Kidney epithelial cell (primary cell): ENCODE measurements around the gene ARSI. TPM values are rescaled to one million over a fixed set of nuclear protein-coding genes. Genes with fewer than 3 reads are reported as not detected.

Source experiments
- DNase-seq: peaks from one replicate; pipeline ENCODE4 v3.0.0-alpha.2; 2010; ENCODE audit warnings: low read depth
- H3K27me3 ChIP-seq: 2 replicates; pipeline ENCODE4 v1.6.0; 2011; ENCODE audit warnings: low read length; ENCODE audit not compliant: control insufficient read depth, insufficient read depth
- H3K36me3 ChIP-seq: 2 replicates; pipeline ENCODE4 v1.5.1; 2011; ENCODE audit warnings: low read length; ENCODE audit not compliant: control insufficient read depth, insufficient read depth
- H3K4me3 ChIP-seq: 2 replicates; pipeline ENCODE4 v1.5.1; 2011; ENCODE audit warnings: low read depth, mild to moderate bottlenecking, control low read depth, low read length
- CTCF ChIP-seq: IDR thresholded peaks from 2 replicates; pipeline ENCODE4 v1.5.1; 2011; ENCODE audit warnings: mild to moderate bottlenecking, moderate library complexity, low read length, control low read depth, inconsistent platforms; ENCODE audit not compliant: insufficient read depth, poor library complexity, severe bottlenecking
- total RNA-seq: library from RNA; depleted of rRNA; stranded (reverse); fragments of >200 nt; gene quantifications from 2 replicates; pipeline ENCODE4 v1.2.3, GENCODE V29; 2015

ARSI gene
- total RNA-seq, 1 donor from 2014 or later, result 2.4 TPM

GRCh38 chr5:150313921-150314716, 11.4 kb upstream of the ARSI start:
- no peak for TF ChIP-seq CTCF
- Histone ChIP-seq H3K4me3 (no peak overlapping the region), H3K27me3 (no peaks in the 10 kb centered on the region), H3K36me3 (no peaks in the 10 kb centered on the region)
- DNase-seq, result no peak

GRCh38 chr5:150313501-150313900, 10.8 kb upstream of the ARSI start:
- H3K4me3 ChIP-seq, result no peak overlapping the region
- H3K27me3 ChIP-seq, result no peaks in the 10 kb centered on the region
- TF ChIP-seq CTCF, result no peak
- no peaks in the 10 kb centered on the region for H3K36me3 ChIP-seq
- DNase-seq, result no peak

- DNase-seq, result no peak
- no peak for TF ChIP-seq CTCF
- Histone ChIP-seq H3K36me3 (no peaks in the 10 kb centered on the region), H3K27me3 (no peaks in the 10 kb centered on the region), H3K4me3 (no peak overlapping the region)
Observed at GRCh38 chr5:150312518-150312917, 9.8 kb upstream of the ARSI start.

GRCh38 chr5:150311015-150311692, 8.4 kb upstream of the ARSI start:
- no peaks in the 10 kb centered on the region for H3K36me3 ChIP-seq
- TF ChIP-seq CTCF, result no peak

GRCh38 chr5:150310246-150310645, 7.5 kb upstream of the ARSI start:
- H3K36me3 ChIP-seq, result no peaks in the 10 kb centered on the region
- no peak for TF ChIP-seq CTCF
- H3K27me3 ChIP-seq, result no peaks in the 10 kb centered on the region
- no peak for DNase-seq
- no peak overlapping the region for H3K4me3 ChIP-seq

More at GRCh38 chr5:150311015-150311692, 8.4 kb upstream of the ARSI start:
- no peak overlapping the region for H3K4me3 ChIP-seq
- H3K27me3 ChIP-seq, result no peaks in the 10 kb centered on the region
- no peak for DNase-seq
